Right atrium auricular region (tissue), 2 donors: ENCODE measurements around the gene GYPB. TPM values are rescaled to one million over a fixed set of nuclear protein-coding genes. Genes with fewer than 3 reads are reported as not detected.
"Not testable (repeated sequence)": the region's sequence is repeated elsewhere in the genome, so short reads cannot be mapped to it uniquely, and the experiment has no call there.

ENCODE experiments used
- DNase-seq: peaks from one replicate; pipeline ENCODE4 v3.0.0-alpha.2; 2019; ENCODE audit warnings: low spot score
- H3K27ac ChIP-seq, 2 donors: fragments of 200-600 bp; sonication (generic); 1 replicate in 1 of 2; 2 replicates in 1 of 2; pipeline ENCODE4 v1.5.1; 2016 to 2019
- H3K27me3 ChIP-seq, 2 donors: fragments of 200-600 bp; sonication (generic); one replicate each; pipeline versions ENCODE4 v1.5.1 to v1.6.0; 2017 to 2019
- H3K36me3 ChIP-seq: fragments of 200-600 bp; sonication (generic); one replicate; pipeline ENCODE4 v1.5.1; 2016
- H3K4me1 ChIP-seq, 2 donors: fragments of 200-600 bp; sonication (generic); one replicate each; pipeline versions ENCODE4 v1.5.1 to v1.6.0; 2017 to 2019
- H3K4me3 ChIP-seq, 2 donors: fragments of 200-600 bp; sonication (generic); 1 replicate in 1 of 2; 2 replicates in 1 of 2; pipeline ENCODE4 v1.5.1; 2017 to 2019; ENCODE audit warnings: mild to moderate bottlenecking in 1 of 2, moderate library complexity in 1 of 2
- H3K9me3 ChIP-seq, 2 donors: fragments of 200-600 bp; sonication (generic); one replicate each; pipeline ENCODE4 v1.5.1; 2019
- total RNA-seq, 2 donors: library from RNA; depleted of rRNA; stranded (reverse); fragments of >200 nt; gene quantifications; one replicate each; pipeline ENCODE4 v1.1.0, GENCODE V29; 2016
- TF ChIP-seq, protein P1 (sequence below), 2 donors: fragments of 200-600 bp; sonication (generic); IDR thresholded peaks; one replicate each; pipeline ENCODE4 v1.5.1; 2019; ENCODE audit warnings: antibody characterized with exemption in 2 of 2

Gene GYPB
- total RNA-seq = not detected

DNA sequence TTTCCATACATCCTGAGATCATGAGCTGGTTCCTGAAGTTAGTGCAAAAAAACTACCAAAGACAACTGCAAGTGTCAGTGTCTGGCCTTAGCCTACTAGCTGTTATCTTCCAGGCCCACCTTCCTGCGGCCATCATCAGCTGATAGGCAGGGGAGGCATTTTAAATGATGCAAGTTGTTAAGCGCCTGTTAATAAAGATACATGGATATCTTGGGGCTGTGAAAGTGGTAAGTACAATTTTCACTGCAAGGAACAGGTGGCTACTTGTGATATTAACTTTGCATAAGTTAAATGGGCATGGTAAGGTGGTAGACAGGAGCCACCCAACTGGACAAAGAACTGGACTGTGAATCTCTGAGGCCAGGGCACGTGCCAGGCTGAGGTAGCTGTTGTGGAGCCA is at the start of gene GYPB:
GYPB (minus strand) TSS at position 104 of the 400 bp plus-strand sequence; CDS start at position 11, 93 bp downstream.
- not testable (repeated sequence) for H3K4me1 ChIP-seq, H3K27ac ChIP-seq, H3K4me3 ChIP-seq, H3K9me3 ChIP-seq, DNase-seq, H3K27me3 ChIP-seq, H3K36me3 ChIP-seq

- H3K9me3 ChIP-seq = peaks cover 0 to 13% of the 10 kb centered on the region in 2 donors
- not testable (repeated sequence) for DNase-seq, H3K27me3 ChIP-seq, H3K36me3 ChIP-seq, H3K4me3 ChIP-seq, H3K4me1 ChIP-seq, H3K27ac ChIP-seq
Measured at GRCh38 chr4:144061556-144061955, 42.4 kb upstream of the GYPB start.

- H3K27me3 ChIP-seq, H3K4me1 ChIP-seq, DNase-seq, H3K27ac ChIP-seq, H3K4me3 ChIP-seq, H3K36me3 ChIP-seq: not testable (repeated sequence)
- peaks cover 0 to 13% of the 10 kb centered on the region in 2 donors for H3K9me3 ChIP-seq
Measured at GRCh38 chr4:144060234-144060859, 41.2 kb upstream of the GYPB start.

- TF ChIP-seq, protein P1, sequence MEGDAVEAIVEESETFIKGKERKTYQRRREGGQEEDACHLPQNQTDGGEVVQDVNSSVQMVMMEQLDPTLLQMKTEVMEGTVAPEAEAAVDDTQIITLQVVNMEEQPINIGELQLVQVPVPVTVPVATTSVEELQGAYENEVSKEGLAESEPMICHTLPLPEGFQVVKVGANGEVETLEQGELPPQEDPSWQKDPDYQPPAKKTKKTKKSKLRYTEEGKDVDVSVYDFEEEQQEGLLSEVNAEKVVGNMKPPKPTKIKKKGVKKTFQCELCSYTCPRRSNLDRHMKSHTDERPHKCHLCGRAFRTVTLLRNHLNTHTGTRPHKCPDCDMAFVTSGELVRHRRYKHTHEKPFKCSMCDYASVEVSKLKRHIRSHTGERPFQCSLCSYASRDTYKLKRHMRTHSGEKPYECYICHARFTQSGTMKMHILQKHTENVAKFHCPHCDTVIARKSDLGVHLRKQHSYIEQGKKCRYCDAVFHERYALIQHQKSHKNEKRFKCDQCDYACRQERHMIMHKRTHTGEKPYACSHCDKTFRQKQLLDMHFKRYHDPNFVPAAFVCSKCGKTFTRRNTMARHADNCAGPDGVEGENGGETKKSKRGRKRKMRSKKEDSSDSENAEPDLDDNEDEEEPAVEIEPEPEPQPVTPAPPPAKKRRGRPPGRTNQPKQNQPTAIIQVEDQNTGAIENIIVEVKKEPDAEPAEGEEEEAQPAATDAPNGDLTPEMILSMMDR (IDR thresholded peaks at IDR 0.05) = no peak
- H3K27ac ChIP-seq = no peak overlapping the region
- peaks cover 0 to 11% of the 10 kb centered on the region in 2 donors for H3K9me3 ChIP-seq
- no peaks in the 10 kb centered on the region for H3K4me1 ChIP-seq
- no peaks in the 10 kb centered on the region for H3K36me3 ChIP-seq
- no peak overlapping the region for H3K4me3 ChIP-seq
- H3K27me3 ChIP-seq = no peaks in the 10 kb centered on the region
- no peak for DNase-seq
Measured at GRCh38 chr4:144056800-144057199, 37.6 kb upstream of the GYPB start.

DNA sequence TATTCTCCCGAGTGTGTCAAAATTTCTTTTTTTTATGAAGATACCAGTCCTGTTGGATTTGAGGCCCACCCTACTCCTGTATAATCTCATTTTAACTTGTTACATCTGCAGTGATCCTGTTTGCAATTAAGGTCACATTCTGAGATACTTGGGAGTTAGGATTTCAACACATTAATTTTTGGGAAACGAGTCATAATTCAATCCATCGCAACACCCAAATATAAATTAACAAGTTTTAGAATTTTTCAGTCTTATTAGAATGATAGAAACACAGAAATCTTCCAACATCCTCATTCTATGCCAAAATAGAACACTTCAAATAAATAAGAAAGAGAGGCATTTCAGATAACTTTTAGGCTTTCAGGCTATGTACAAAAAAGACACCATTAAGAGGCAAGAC is 36.2 kb upstream of the GYPB start:
- H3K36me3 ChIP-seq, H3K4me3 ChIP-seq, DNase-seq, H3K9me3 ChIP-seq, H3K27me3 ChIP-seq, H3K4me1 ChIP-seq, H3K27ac ChIP-seq: not testable (repeated sequence)

DNA sequence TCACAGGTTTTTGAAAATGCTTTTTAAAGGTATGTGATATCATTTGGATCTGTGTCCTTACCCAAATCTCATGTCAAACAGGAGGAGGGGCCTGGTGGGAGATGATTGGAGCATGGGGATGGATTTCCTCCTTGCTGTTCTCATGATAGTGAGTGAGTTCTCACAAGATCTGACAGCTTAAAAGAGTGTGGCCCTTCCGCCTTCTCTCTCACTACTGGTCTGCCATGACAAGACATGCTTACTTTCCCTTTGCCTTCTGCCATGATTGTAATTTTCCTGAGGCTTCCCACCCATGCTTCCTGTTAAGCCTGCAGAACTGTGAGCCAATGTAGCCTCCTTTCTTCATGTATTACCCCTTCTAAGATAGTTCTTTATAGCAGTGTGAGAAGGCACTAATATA is 32.3 kb upstream of the GYPB start:
- not testable (repeated sequence) for H3K4me1 ChIP-seq, H3K27me3 ChIP-seq, H3K27ac ChIP-seq, DNase-seq, H3K9me3 ChIP-seq, H3K4me3 ChIP-seq, H3K36me3 ChIP-seq

GRCh38 chr4:144050631-144051030 is 31.5 kb upstream of the GYPB start:
- not testable (repeated sequence) for H3K4me1 ChIP-seq, DNase-seq, H3K36me3 ChIP-seq, H3K9me3 ChIP-seq, H3K27ac ChIP-seq, H3K27me3 ChIP-seq, H3K4me3 ChIP-seq

DNA sequence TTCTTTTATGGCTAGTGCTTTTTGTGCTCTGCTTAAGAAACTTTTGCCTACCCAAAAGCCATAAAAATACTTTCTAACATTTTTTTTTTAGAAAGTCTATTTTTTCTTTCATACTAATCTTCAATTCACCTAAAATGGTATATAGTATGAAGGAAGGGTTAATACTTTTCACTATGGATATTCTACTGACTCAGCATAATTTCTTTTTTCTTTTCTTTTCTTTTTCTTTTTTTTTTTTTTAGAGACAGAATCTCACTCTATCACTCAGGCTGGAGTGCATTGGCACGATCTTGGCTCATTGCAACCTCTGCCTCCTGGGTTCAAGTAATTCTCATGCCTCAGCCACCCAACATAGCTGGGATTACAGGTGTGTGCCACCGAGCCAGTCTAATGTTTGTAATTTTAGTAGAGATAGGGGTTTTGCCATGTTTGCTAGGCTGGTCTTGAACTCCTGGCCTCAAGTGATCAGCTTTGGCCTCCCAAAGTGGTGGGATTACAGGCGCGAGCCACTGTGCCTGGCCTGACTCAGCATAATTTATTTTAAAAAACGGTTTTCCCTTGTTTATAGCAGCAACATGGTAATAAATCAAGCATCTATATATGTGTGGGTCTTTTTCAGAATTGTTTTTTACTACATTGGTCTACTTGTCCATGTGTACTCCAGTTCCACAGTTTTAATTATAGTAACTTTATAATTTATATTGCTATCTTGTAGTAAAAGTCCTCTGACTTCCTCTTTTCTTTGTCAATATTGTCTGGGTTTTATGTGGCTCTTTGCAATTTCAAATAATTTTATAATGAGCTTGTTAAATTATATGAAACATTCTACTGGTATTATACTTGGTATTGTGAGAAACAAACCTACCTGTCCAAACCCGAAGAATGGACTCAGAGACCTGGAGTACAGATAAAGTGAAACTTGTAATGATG is 30.6 kb upstream of the GYPB start:
- H3K27ac ChIP-seq, H3K4me1 ChIP-seq, H3K36me3 ChIP-seq, DNase-seq, H3K27me3 ChIP-seq, H3K9me3 ChIP-seq, H3K4me3 ChIP-seq: not testable (repeated sequence)

DNA sequence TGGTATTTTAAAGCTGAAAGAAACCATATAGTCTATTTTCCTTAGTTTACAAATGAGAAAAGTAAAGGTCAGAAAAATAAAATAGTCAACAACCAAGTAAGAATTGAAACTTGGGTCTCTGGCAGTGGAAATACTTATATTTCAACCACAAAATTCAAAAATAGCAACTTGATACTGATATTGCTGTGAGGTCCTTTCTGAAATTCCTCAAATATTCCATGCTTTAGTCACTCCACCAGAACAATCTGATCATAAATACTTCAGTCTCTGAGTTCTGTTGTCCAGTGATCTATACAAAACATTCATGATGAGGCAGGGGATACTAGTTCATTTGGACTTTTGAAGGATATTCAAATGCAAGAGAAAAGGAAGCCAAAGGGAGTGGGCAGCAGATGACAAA is 25.8 kb upstream of the GYPB start:
- not testable (repeated sequence) for H3K27ac ChIP-seq, H3K4me1 ChIP-seq, DNase-seq, H3K36me3 ChIP-seq, H3K4me3 ChIP-seq, H3K27me3 ChIP-seq, H3K9me3 ChIP-seq

GRCh38 chr4:144032580-144032979 is 13.4 kb upstream of the GYPB start:
- H3K4me1 ChIP-seq, H3K36me3 ChIP-seq, H3K4me3 ChIP-seq, H3K9me3 ChIP-seq, H3K27ac ChIP-seq, DNase-seq, H3K27me3 ChIP-seq: not testable (repeated sequence)

GRCh38 chr4:144031875-144032274 is 12.7 kb upstream of the GYPB start:
- H3K27me3 ChIP-seq, DNase-seq, H3K27ac ChIP-seq, H3K4me3 ChIP-seq, H3K36me3 ChIP-seq, H3K9me3 ChIP-seq, H3K4me1 ChIP-seq: not testable (repeated sequence)

- not testable (repeated sequence) for DNase-seq, H3K4me3 ChIP-seq, H3K27me3 ChIP-seq, H3K36me3 ChIP-seq, H3K4me1 ChIP-seq, H3K9me3 ChIP-seq, H3K27ac ChIP-seq
Measured at GRCh38 chr4:144031369-144031768, 12.2 kb upstream of the GYPB start.

- H3K4me3 ChIP-seq, H3K27ac ChIP-seq, H3K4me1 ChIP-seq, H3K9me3 ChIP-seq, DNase-seq, H3K36me3 ChIP-seq, H3K27me3 ChIP-seq: not testable (repeated sequence)
Measured at GRCh38 chr4:144030708-144031107, 11.5 kb upstream of the GYPB start.

DNA sequence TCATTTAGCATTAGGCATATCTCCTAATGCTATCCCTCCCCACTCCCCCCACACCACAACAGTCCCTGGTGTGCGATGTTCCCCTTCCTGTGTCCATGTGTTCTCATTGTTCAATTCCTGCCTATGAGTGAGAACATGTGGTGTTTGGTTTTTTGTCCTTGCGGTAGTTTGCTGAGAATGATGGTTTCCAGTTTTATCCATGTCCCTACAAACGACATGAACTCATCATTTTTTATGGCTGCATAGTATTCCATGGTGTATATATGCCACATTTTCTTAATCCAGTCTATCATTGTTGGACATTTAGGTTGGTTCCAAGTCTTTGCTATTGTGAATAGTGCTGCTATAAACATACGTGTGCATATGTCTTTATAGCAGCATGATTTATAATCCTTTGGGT is 7.5 kb upstream of the GYPB start:
- H3K9me3 ChIP-seq, H3K27ac ChIP-seq, H3K36me3 ChIP-seq, H3K4me1 ChIP-seq, H3K27me3 ChIP-seq, DNase-seq, H3K4me3 ChIP-seq: not testable (repeated sequence)
